Activated naive CD4-positive, alpha-beta T cell treated with anti-CD3 and anti-CD28 coated beads, Interleukin-2, amount 50 U/mL, for 72 hours (primary cell): ENCODE data around the gene GPC5. TPM values are rescaled to one million over a fixed set of nuclear protein-coding genes. Genes with fewer than 3 reads are reported as not detected.
"Not testable (repeated sequence)": the region's sequence is repeated elsewhere in the genome, so short reads cannot be mapped to it uniquely, and the experiment has no call there.

Experiments
- ATAC-seq, 2 donors: fragments of 150-1000 bp; cut with Tn5 transposase; 2 replicates each; pipeline ENCODE4 v1.10.0; 2021; ENCODE audit warnings: mild to moderate bottlenecking in 2 of 2, moderate library complexity in 2 of 2
- DNase-seq, 2 donors: peaks; one replicate each; pipeline ENCODE4 v3.0.0; 2021 to 2022; ENCODE audit warnings: low spot score in 2 of 2
- H3K27ac Mint-ChIP-seq, 2 donors: one replicate each; pipeline ENCODE4 v1.8.0; 2022; ENCODE audit warnings: mild to moderate bottlenecking in 2 of 2, mixed read lengths in 2 of 2
- H3K36me3 Mint-ChIP-seq, 2 donors: one replicate each; pipeline ENCODE4 v1.8.0; 2022; ENCODE audit warnings: mixed read lengths in 2 of 2
- H3K9me3 Mint-ChIP-seq, 2 donors: one replicate each; pipeline ENCODE4 v1.8.0; 2022; ENCODE audit warnings: mixed read lengths in 2 of 2
- total RNA-seq, 2 donors: library from RNA; stranded (reverse); gene quantifications; one replicate each; pipeline ENCODE4 v1.2.3, GENCODE V29; 2022

Gene GPC5
- total RNA-seq, 2 donors from 2014 or later, result 0.11 to 0.78 TPM

GRCh38 chr13:92743992-92744391 lies 1345.6 kb downstream of the GPC5 start:
- no peak for ATAC-seq
- Mint-ChIP-seq H3K27ac (no peak overlapping the region), H3K36me3 (no peaks in the 10 kb centered on the region), H3K9me3 (peaks cover 14 to 16% of the 10 kb centered on the region in 2 donors)
- no peak for DNase-seq

- no peak overlapping the region for H3K27ac Mint-ChIP-seq
These were observed 1346.8 kb downstream of the GPC5 start for GRCh38 chr13:92745258-92745657.

GRCh38 chr13:92752705-92753104 lies 1354.3 kb downstream of the GPC5 start:
- H3K36me3 Mint-ChIP-seq, ATAC-seq, DNase-seq, H3K27ac Mint-ChIP-seq, H3K9me3 Mint-ChIP-seq: not testable (repeated sequence)

More at GRCh38 chr13:92745258-92745657, 1346.8 kb downstream of the GPC5 start:
- peaks cover 7 to 9% of the 10 kb centered on the region in 2 donors for H3K9me3 Mint-ChIP-seq
- ATAC-seq, result no peak
- no peaks in the 10 kb centered on the region for H3K36me3 Mint-ChIP-seq
- no peak for DNase-seq

GRCh38 chr13:92761710-92762109 lies 1363.3 kb downstream of the GPC5 start:
- Mint-ChIP-seq H3K36me3 (peaks cover 0 to 7% of the 10 kb centered on the region in 2 donors), H3K9me3 (peaks cover 21 to 24% of the 10 kb centered on the region in 2 donors), H3K27ac (no peak overlapping the region)
- no peak for ATAC-seq
- no peak for DNase-seq

GRCh38 chr13:92767468-92767867 lies 1369.0 kb downstream of the GPC5 start:
- DNase-seq, result no peak
- peaks cover 0 to 14% of the 10 kb centered on the region in 2 donors for H3K36me3 Mint-ChIP-seq
- H3K9me3 Mint-ChIP-seq, result peaks cover 18 to 19% of the 10 kb centered on the region in 2 donors
- no peak for ATAC-seq
- H3K27ac Mint-ChIP-seq, result no peak overlapping the region

- ATAC-seq (no peak), DNase-seq (no peak)
- peaks cover 12 to 13% of the 10 kb centered on the region in 2 donors for H3K9me3 Mint-ChIP-seq
- H3K27ac Mint-ChIP-seq, result no peak overlapping the region
- peaks cover 0 to 7% of the 10 kb centered on the region in 2 donors for H3K36me3 Mint-ChIP-seq
These were observed 1370.2 kb downstream of the GPC5 start for GRCh38 chr13:92768602-92769001.

- H3K36me3 Mint-ChIP-seq, result peaks cover 0 to 7% of the 10 kb centered on the region in 2 donors
- H3K27ac Mint-ChIP-seq, result no peak overlapping the region
- no peak for DNase-seq
- ATAC-seq, result no peak
- peaks cover 10 to 12% of the 10 kb centered on the region in 2 donors for H3K9me3 Mint-ChIP-seq
These were observed 1370.6 kb downstream of the GPC5 start for GRCh38 chr13:92769046-92769445.

GRCh38 chr13:92775658-92776057 lies 1377.2 kb downstream of the GPC5 start:
- no peak for ATAC-seq
- no peak for DNase-seq
- H3K36me3 Mint-ChIP-seq, result peaks cover 0 to 7% of the 10 kb centered on the region in 2 donors
- no peak overlapping the region for H3K27ac Mint-ChIP-seq
- peaks cover 16 to 21% of the 10 kb centered on the region in 2 donors for H3K9me3 Mint-ChIP-seq

- H3K9me3 Mint-ChIP-seq, result peaks cover 0 to 12% of the 10 kb centered on the region in 2 donors
- DNase-seq, result no peak
- H3K36me3 Mint-ChIP-seq, result no peaks in the 10 kb centered on the region
- ATAC-seq, result no peak
- H3K27ac Mint-ChIP-seq, result no peak overlapping the region
These were observed 1383.7 kb downstream of the GPC5 start for GRCh38 chr13:92781965-92782690.

- ATAC-seq, result no peak
- Mint-ChIP-seq H3K9me3 (peaks cover 5 to 8% of the 10 kb centered on the region in 2 donors), H3K36me3 (peaks cover 0 to 7% of the 10 kb centered on the region in 2 donors), H3K27ac (no peak overlapping the region)
- no peak for DNase-seq
These were observed 1404.4 kb downstream of the GPC5 start for GRCh38 chr13:92802776-92803175.

GRCh38 chr13:92804346-92804745 lies 1405.9 kb downstream of the GPC5 start:
- peaks cover 0 to 7% of the 10 kb centered on the region in 2 donors for H3K36me3 Mint-ChIP-seq
- H3K27ac Mint-ChIP-seq, result no peak overlapping the region
- DNase-seq (no peak), ATAC-seq (no peak)
- H3K9me3 Mint-ChIP-seq, result peaks cover 5 to 8% of the 10 kb centered on the region in 2 donors

GRCh38 chr13:92804926-92805325 lies 1406.5 kb downstream of the GPC5 start:
- no peak for DNase-seq
- H3K27ac Mint-ChIP-seq, result no peak overlapping the region
- peaks cover 5 to 8% of the 10 kb centered on the region in 2 donors for H3K9me3 Mint-ChIP-seq
- peaks cover 0 to 7% of the 10 kb centered on the region in 2 donors for H3K36me3 Mint-ChIP-seq
- ATAC-seq, result no peak

- ATAC-seq, result no peak
- Mint-ChIP-seq H3K36me3 (peaks cover 0 to 7% of the 10 kb centered on the region in 2 donors), H3K9me3 (peaks cover 5 to 8% of the 10 kb centered on the region in 2 donors), H3K27ac (no peak overlapping the region)
- DNase-seq, result no peak
These were observed 1407.3 kb downstream of the GPC5 start for GRCh38 chr13:92805766-92806165.

GRCh38 chr13:92806215-92806614 lies 1407.8 kb downstream of the GPC5 start:
- DNase-seq (no peak), ATAC-seq (peak in 1 of 2 donors; percentile 39)
- peak overlapping the region in 1 of 2 donors; percentile 12 for H3K27ac Mint-ChIP-seq

GRCh38 chr13:92807353-92807752 lies 1408.9 kb downstream of the GPC5 start:
- ATAC-seq (no peak), DNase-seq (no peak)
- peaks cover 0 to 7% of the 10 kb centered on the region in 2 donors for H3K36me3 Mint-ChIP-seq
- no peak overlapping the region for H3K27ac Mint-ChIP-seq
- peaks cover 5 to 8% of the 10 kb centered on the region in 2 donors for H3K9me3 Mint-ChIP-seq

More at GRCh38 chr13:92806215-92806614, 1407.8 kb downstream of the GPC5 start:
- Mint-ChIP-seq H3K36me3 (peaks cover 0 to 7% of the 10 kb centered on the region in 2 donors), H3K9me3 (peaks cover 5 to 8% of the 10 kb centered on the region in 2 donors)

- ATAC-seq (no peak), DNase-seq (no peak)
- H3K27ac Mint-ChIP-seq, result no peak overlapping the region
- peaks cover 0 to 7% of the 10 kb centered on the region in 2 donors for H3K36me3 Mint-ChIP-seq
- peaks cover 5 to 8% of the 10 kb centered on the region in 2 donors for H3K9me3 Mint-ChIP-seq
These were observed 1409.5 kb downstream of the GPC5 start for GRCh38 chr13:92807966-92808365.

- no peak for DNase-seq
- H3K36me3 Mint-ChIP-seq, result peaks cover 0 to 5% of the 10 kb centered on the region in 2 donors
- ATAC-seq, result no peak
- no peak overlapping the region for H3K27ac Mint-ChIP-seq
- peaks cover 0 to 12% of the 10 kb centered on the region in 2 donors for H3K9me3 Mint-ChIP-seq
These were observed 1422.9 kb downstream of the GPC5 start for GRCh38 chr13:92821324-92821723.

GRCh38 chr13:92823059-92823458 lies 1424.6 kb downstream of the GPC5 start:
- no peak for DNase-seq

More at GRCh38 chr13:92823059-92823458, 1424.6 kb downstream of the GPC5 start:
- ATAC-seq, result no peak
- H3K9me3 Mint-ChIP-seq, result peaks cover 4 to 15% of the 10 kb centered on the region in 2 donors
- no peak overlapping the region for H3K27ac Mint-ChIP-seq
- peaks cover 0 to 5% of the 10 kb centered on the region in 2 donors for H3K36me3 Mint-ChIP-seq
